NB4 (cell line): ENCODE measurements around the gene SMIM22.

ENCODE experiments used
- DNase-seq: peaks from one replicate; pipeline ENCODE4 v3.0.0; 2010; ENCODE audit warnings: low read depth
- H3K4me3 ChIP-seq: one replicate; pipeline ENCODE4 v1.5.1; 2011; ENCODE audit warnings: mild to moderate bottlenecking, low read depth, low read length, moderate library complexity
- MYC ChIP-seq: IDR thresholded peaks from 2 replicates; pipeline ENCODE4 v1.6.1; 2011; ENCODE audit warnings: low read depth, low read length
- POLR2A ChIP-seq: IDR thresholded peaks from 2 replicates; pipeline ENCODE4 v1.6.1; 2011; ENCODE audit warnings: mild to moderate bottlenecking; ENCODE audit not compliant: insufficient read length; ENCODE audit errors: extremely low read depth
- TF ChIP-seq, protein P1 (sequence below): IDR thresholded peaks from one replicate; pipeline ENCODE4 v1.5.1; 2012; ENCODE audit warnings: low read depth, low read length
- TF ChIP-seq, protein P2 (sequence below): IDR thresholded peaks from 2 replicates; pipeline ENCODE4 v1.6.1; 2011; ENCODE audit warnings: low read depth, low read length

SMIM22 gene

DNA sequence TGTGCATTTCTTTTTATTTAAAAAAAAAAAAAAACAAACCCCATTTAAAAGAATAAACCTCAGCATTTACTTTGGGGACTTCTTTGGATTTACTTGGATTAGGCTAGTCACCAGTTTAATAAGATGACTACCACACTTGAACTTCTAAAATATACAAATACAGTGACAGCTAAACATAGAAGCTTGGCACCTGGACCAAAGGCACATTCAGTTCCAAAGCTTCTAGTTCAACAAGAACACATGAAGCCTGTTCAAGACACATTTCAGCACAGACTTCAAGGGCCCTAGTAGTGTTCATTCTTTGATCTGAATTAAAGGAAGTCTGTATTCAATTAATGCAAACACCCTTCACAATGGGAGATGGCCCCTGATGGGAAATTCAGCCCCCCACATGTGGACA lies 18.9 kb downstream of the SMIM22 start:
- DNase-seq: no peak
- TF ChIP-seq, protein P1, sequence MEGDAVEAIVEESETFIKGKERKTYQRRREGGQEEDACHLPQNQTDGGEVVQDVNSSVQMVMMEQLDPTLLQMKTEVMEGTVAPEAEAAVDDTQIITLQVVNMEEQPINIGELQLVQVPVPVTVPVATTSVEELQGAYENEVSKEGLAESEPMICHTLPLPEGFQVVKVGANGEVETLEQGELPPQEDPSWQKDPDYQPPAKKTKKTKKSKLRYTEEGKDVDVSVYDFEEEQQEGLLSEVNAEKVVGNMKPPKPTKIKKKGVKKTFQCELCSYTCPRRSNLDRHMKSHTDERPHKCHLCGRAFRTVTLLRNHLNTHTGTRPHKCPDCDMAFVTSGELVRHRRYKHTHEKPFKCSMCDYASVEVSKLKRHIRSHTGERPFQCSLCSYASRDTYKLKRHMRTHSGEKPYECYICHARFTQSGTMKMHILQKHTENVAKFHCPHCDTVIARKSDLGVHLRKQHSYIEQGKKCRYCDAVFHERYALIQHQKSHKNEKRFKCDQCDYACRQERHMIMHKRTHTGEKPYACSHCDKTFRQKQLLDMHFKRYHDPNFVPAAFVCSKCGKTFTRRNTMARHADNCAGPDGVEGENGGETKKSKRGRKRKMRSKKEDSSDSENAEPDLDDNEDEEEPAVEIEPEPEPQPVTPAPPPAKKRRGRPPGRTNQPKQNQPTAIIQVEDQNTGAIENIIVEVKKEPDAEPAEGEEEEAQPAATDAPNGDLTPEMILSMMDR: no peak
- TF ChIP-seq, protein P2, sequence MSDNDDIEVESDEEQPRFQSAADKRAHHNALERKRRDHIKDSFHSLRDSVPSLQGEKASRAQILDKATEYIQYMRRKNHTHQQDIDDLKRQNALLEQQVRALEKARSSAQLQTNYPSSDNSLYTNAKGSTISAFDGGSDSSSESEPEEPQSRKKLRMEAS: no peak
- no peak for TF ChIP-seq MYC
- TF ChIP-seq POLR2A: no peak
- H3K4me3 ChIP-seq: no peak overlapping the region

DNA sequence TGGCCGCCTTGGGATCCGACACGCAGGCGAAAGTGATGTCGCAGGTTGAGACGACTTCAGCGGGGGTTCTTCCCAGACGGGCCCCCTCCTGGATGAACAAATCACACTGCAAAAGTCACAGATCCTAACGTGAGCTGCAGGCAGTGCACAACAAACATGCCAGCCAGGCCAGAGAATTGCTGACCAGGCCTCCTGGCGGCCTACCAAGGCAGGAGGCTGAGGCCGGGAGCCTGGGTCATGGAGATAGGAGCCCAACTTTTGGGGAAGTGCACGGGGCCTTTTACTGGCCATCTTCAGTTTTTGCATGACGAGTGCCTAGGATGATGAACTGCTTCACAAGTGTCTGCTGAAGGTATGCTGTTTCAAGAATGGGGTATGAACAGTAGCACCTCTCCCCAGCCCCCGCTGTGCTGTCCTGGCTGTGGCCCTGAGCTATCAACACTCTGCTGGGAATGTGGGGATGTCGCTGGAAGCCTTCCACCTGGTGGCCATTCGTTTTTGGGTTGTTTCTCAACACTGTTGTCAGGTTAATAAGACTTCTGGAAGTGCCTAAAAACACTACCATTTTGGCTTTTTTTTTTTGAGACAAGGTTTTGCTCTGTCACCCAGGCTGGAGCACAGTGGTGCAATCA lies 19.5 kb downstream of the SMIM22 start:
- no peak for TF ChIP-seq POLR2A
- TF ChIP-seq, protein P1: peak; percentile 0
- TF ChIP-seq, protein P2: no peak
- TF ChIP-seq MYC: no peak
- no peak for DNase-seq
- H3K4me3 ChIP-seq: no peak overlapping the region

DNA sequence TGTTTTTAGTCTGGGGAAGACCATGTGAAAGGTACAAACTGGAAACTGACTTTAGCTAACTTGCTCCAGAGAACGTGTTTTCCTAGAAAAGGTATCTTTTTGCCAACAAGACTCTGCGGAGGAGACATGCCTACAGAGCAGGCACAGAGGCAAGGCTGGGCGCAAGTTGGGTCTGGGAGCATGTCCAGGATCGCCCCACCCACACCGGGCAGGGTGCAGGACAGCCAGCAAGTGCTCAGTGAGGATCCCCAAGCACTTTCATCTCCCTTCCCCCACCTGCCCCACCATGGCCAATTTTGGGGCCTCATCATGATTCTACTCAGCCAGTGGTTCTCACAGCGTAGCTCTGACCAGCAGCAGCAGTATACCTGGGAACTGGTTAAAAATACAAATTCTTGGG lies 25.5 kb downstream of the SMIM22 start:
- no peak for DNase-seq
- TF ChIP-seq, protein P1: no peak
- TF ChIP-seq MYC: no peak
- TF ChIP-seq, protein P2: no peak
- no peak for TF ChIP-seq POLR2A
- H3K4me3 ChIP-seq: no peak overlapping the region

DNA sequence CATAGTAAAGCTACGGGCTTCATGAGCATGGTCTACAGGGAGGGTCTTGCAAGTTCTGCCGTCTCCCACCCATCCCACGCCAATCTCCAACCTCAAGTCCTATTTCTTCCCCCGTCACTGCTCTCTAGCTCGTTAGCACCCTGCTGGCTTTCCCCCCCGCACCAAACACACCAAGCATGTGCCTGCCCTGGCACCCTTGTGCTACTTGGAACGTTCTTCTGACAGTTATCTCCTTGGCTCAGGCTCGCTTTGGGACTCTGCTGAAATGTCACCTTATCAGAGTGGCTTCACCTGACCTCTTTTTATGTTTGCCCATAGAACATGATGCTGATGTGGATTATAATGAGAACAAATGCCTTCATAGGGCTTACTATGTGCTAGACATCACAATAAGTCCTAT lies 30.0 kb downstream of the SMIM22 start:
- no peak for TF ChIP-seq MYC
- no peak for TF ChIP-seq POLR2A
- TF ChIP-seq, protein P1: no peak
- no peak for DNase-seq
- no peak overlapping the region for H3K4me3 ChIP-seq

DNA sequence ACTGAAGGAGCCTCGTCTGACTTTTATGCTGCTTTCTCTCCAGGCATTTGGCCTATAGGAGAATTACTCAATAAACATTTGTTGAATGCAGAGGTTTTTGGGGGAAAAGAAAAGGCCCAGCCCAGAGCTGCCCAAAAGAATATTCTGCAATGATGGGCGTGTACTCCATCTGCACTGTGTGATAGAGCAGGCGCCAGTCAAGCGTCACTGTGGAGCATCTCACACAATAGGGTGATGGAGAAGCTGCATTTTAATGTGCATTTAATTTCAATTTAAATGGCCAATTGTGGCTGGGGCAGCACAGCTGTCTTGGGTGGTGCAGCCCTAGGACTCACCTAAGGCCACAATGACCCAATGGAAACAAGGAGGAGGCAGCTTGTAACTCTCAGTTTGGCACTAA lies 31.4 kb downstream of the SMIM22 start:
- H3K4me3 ChIP-seq: no peak overlapping the region
- no peak for DNase-seq
- TF ChIP-seq, protein P1: no peak
- TF ChIP-seq POLR2A (no peak), MYC (no peak)
- TF ChIP-seq, protein P2: no peak

DNA sequence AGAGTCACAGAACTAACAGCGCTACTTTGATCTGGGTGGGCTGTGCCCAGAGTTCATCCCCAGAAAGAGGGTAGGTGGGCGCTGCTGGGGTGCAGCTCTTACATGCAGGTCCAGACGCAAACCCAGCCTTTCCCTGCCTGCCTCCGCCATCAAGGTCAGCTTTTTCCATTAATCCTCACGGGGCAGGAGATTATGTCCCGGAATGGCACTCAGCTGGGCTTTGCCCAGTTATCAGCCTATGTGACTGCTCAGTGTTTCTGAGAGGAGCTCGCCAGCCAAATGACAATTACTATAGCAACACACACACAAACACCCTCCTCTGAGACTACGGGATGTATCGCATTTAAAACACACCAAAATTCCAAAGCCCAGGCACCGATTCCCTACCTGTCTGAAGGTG lies 31.8 kb downstream of the SMIM22 start:
- TF ChIP-seq, protein P2: no peak
- TF ChIP-seq POLR2A: no peak
- no peak overlapping the region for H3K4me3 ChIP-seq
- no peak for DNase-seq
